Hepatic stellate cell (primary cell): ENCODE data around the gene PPP2R5E.
"Not testable (repeated sequence)": the region's sequence is repeated elsewhere in the genome, so short reads cannot be mapped to it uniquely, and the experiment has no call there.

ENCODE experiments used
- DNase-seq: peaks from one replicate; pipeline ENCODE4 v3.0.0; 2011; ENCODE audit warnings: low spot score

The PPP2R5E gene

DNA sequence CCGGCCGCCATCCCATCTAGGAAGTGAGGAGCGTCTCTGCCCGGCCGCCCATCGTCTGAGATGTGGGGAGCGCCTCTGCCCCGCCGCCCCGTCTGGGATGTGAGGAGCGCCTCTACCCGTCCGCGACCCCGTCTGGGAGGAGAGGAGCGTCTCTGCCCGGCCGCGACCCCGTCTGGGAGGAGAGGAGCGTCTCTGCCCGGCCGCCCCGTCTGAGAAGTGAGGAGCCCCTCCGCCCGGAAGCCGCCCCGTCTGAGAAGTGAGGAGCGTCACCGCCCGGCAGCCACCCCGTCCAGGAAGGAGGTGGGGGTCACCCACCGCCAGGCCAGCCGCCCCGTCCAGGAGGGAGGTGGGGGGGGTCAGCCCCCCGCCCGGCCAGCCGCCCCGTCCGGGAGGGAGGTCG is 20.7 kb downstream of the PPP2R5E start:
- not testable (repeated sequence) for DNase-seq

DNA sequence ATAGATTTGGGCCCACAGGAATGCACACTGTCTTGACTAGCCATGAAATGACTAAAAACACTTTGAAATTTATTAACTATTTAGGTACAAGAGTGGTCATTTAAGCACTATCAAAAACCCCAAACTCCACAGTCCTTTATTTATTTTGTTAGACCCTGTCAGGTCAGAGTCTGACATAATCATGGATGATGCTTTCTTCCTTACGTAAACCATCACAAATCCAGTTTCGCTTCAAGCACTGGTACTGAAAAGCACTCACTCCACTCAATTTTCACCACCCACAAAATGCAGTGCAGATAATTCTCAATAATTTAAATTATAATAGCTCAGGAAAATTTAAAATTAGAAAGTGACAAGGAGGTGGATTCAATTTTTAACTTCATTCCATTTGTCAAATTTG is 25.8 kb downstream of the PPP2R5E start:
- no peak for DNase-seq

- DNase-seq, result no peak
Measured at GRCh38 chr14:63515240-63515639, 27.9 kb downstream of the PPP2R5E start.

GRCh38 chr14:63513756-63514155 is 29.4 kb downstream of the PPP2R5E start:
- DNase-seq, result no peak

- DNase-seq, result no peak
Measured at GRCh38 chr14:63512861-63513260, 30.3 kb downstream of the PPP2R5E start.

- no peak for DNase-seq
Measured at GRCh38 chr14:63510538-63510937, 32.6 kb downstream of the PPP2R5E start.

- DNase-seq, result no peak
Measured at GRCh38 chr14:63508033-63508432, 35.1 kb downstream of the PPP2R5E start.

GRCh38 chr14:63504648-63505047 is 38.5 kb downstream of the PPP2R5E start:
- no peak for DNase-seq

- DNase-seq, result no peak
Measured at GRCh38 chr14:63501429-63501828, 41.7 kb downstream of the PPP2R5E start.

GRCh38 chr14:63499701-63500250 is 43.4 kb downstream of the PPP2R5E start:
- DNase-seq, result peak; percentile 32

- DNase-seq, result no peak
Measured at GRCh38 chr14:63496837-63497400, 46.3 kb downstream of the PPP2R5E start.

- DNase-seq, result no peak
Measured at GRCh38 chr14:63493246-63493645, 49.9 kb downstream of the PPP2R5E start.

GRCh38 chr14:63492391-63492790 is 50.8 kb downstream of the PPP2R5E start:
- DNase-seq, result peak; percentile 70

GRCh38 chr14:63487724-63488123 is 55.5 kb downstream of the PPP2R5E start:
- DNase-seq, result no peak

GRCh38 chr14:63486738-63487137 is 56.4 kb downstream of the PPP2R5E start:
- DNase-seq, result no peak

DNA sequence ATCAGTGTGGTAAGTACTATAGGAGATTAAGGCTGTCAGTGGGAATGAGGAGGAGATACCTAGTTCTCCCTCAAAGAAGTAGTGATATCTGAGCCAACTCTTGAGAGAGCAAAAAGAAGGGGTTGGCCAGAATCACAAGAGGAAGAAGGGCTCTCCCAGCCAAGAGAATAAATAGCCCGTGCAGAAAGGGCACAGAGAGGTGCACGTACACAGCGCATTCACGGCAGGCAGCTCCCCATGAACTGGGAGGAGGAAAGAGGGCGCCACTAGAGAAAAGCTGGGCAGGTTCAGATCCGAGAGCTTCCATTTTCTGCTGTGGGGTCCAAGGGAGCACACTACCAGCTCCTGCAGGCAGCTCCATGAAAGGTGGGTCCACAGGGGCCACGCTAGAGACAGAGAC is 59.9 kb downstream of the PPP2R5E start:
- DNase-seq, result no peak

- no peak for DNase-seq
Measured at GRCh38 chr14:63480599-63480998, 62.6 kb downstream of the PPP2R5E start.

GRCh38 chr14:63478437-63478852 is 64.7 kb downstream of the PPP2R5E start:
- DNase-seq, result no peak

- no peak for DNase-seq
Measured at GRCh38 chr14:63478010-63478409, 65.2 kb downstream of the PPP2R5E start.

- no peak for DNase-seq
Measured at GRCh38 chr14:63477556-63477955, 65.6 kb downstream of the PPP2R5E start.

DNA sequence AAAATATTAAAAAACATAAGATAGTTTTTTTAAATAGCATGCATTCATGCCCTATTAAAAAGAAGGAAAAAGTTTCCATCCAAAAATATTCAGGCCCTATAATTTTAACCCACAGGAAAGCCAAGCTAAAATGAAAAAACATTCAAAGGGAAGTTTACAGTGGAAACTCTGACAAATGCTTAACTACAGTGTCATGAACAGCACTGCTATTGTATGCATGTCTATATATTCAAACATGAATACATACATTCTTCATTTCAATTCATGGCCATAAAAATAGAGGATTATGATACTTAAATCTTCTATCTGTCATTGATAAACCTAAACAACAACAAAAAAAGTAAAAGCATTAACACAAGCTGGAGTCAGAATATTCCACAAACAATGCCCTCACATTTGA is 67.4 kb downstream of the PPP2R5E start:
- no peak for DNase-seq

DNA sequence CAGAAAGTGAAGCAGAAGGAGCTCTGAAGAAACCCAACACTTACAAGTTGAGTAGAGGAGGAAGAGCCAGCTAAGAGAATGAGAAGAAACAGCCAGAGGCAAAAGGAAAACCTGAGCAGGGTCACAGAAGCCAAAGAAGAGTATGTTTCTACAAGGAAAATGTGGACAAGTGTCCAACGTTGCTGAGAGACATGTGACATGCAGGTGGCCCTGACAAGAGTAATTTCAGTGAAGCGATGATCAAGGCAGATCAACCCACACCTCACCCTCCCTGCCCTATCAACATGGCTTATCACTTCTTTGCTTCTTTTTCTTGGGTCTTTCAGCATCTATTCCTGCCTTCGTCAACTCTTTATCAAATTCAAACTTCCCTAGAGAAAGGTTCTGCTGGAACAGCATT is 68.3 kb downstream of the PPP2R5E start:
- no peak for DNase-seq

DNA sequence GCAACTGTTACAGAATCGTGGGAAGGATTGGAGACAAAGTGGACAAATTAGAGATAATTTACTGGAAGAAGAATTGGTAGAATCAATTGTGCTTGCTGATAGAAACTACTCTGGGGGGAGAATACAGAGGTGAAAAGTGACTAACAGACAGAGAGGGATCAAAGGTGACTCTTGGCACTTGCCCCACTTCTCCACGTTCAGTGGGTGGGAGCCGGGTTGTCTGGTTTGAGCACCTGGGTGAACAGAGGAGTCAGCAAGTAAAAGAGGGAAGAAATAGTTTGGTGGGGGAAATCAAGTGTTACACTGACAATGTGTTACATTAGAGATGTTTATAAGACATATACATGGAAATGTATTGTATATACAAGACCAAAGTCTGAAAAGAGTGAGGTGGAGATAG is 69.1 kb downstream of the PPP2R5E start:
- DNase-seq, result no peak

- no peak for DNase-seq
Measured at GRCh38 chr14:63472986-63473788, 70.0 kb downstream of the PPP2R5E start.
